ENCODE data around the gene FAF1. TPM values are rescaled to one million over a fixed set of nuclear protein-coding genes. Genes with fewer than 3 reads are reported as not detected.

The FAF1 gene
- total RNA-seq, 1 experiment from 2014 or later: 109 TPM

DNA sequence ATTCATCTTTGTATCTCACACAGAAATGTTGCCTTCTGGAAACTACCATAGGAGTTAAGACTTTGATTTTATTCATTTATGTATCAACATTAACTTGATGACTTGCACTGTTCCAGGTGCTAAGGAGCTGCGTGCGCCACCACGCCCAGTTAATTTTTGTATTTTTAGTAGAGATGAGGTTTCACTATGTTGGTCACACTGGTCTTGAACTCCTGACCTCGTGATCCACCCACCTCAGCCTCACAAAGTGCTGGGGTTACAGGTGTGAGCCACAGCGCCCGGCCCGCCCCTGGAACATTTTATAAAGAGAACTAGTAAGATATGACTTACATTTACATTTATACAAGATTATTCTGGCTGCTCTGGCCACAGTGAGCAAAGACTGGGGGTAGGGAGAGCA is 252.2 kb downstream of the FAF1 start:
- Histone ChIP-seq H3K9me3 (ENCODE audit: low read depth, low read length, poor library complexity, severe bottlenecking) (no peaks in the 10 kb centered on the region), H3K4me3 (ENCODE audit: low read depth, low read length, poor library complexity, severe bottlenecking) (no peak overlapping the region), H3K27me3 (replicated peaks; ENCODE audit: insufficient read depth, low read depth, low read length, poor library complexity) (no peaks in the 10 kb centered on the region), H3K4me1 (ENCODE audit: insufficient read depth, low read length, poor library complexity, severe bottlenecking) (peaks cover 4% of the 10 kb centered on the region), H3K27ac (ENCODE audit: low read depth, low read length, poor library complexity, severe bottlenecking) (no peak overlapping the region), H3K36me3 (ENCODE audit: insufficient read depth, low read length, poor library complexity, severe bottlenecking) (no peaks in the 10 kb centered on the region)
- DNase-seq (ENCODE audit: low spot score): no peak
- ChIA-PET POLR2A (ENCODE audit: low non-redundant PET) (no interaction called here), CTCF (no interaction called here)
- intact Hi-C loops (cut with micrococcal nuclease; ENCODE audit: unreplicated experiment): no loop called here
- TF ChIP-seq, protein P1, sequence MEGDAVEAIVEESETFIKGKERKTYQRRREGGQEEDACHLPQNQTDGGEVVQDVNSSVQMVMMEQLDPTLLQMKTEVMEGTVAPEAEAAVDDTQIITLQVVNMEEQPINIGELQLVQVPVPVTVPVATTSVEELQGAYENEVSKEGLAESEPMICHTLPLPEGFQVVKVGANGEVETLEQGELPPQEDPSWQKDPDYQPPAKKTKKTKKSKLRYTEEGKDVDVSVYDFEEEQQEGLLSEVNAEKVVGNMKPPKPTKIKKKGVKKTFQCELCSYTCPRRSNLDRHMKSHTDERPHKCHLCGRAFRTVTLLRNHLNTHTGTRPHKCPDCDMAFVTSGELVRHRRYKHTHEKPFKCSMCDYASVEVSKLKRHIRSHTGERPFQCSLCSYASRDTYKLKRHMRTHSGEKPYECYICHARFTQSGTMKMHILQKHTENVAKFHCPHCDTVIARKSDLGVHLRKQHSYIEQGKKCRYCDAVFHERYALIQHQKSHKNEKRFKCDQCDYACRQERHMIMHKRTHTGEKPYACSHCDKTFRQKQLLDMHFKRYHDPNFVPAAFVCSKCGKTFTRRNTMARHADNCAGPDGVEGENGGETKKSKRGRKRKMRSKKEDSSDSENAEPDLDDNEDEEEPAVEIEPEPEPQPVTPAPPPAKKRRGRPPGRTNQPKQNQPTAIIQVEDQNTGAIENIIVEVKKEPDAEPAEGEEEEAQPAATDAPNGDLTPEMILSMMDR (conservative IDR thresholded peaks at IDR 0.05; ENCODE audit: low read depth, low read length): no peak
- BruUV-seq (replicated peaks): no TSS peak

DNA sequence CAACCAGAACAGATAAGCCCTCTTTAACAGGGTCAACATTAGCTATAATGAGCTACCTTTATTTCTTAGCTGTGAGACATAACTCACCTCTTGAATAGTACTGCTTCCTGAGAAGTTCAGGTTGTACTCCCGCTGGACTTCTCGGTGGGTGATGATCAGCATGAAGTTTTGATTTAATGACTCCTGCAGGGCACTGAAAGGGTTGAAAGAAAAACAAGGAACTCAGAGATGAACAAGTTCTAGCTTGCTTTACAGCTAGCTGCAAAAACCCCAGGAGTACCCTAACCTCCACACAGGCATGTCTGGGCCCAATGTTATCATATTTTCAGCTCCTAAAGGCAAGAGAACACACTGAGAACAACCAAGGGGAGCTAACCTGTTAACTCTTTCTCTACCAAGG is 254.4 kb downstream of the FAF1 start:
- Histone ChIP-seq H3K27me3 (replicated peaks; ENCODE audit: insufficient read depth, low read depth, low read length, poor library complexity) (no peaks in the 10 kb centered on the region), H3K4me1 (ENCODE audit: insufficient read depth, low read length, poor library complexity, severe bottlenecking) (peaks cover 11% of the 10 kb centered on the region), H3K36me3 (ENCODE audit: insufficient read depth, low read length, poor library complexity, severe bottlenecking) (no peaks in the 10 kb centered on the region), H3K4me3 (ENCODE audit: low read depth, low read length, poor library complexity, severe bottlenecking) (no peak overlapping the region), H3K9me3 (ENCODE audit: low read depth, low read length, poor library complexity, severe bottlenecking) (no peaks in the 10 kb centered on the region), H3K27ac (ENCODE audit: low read depth, low read length, poor library complexity, severe bottlenecking) (no peak overlapping the region)
- ChIA-PET CTCF (no interaction called here), POLR2A (ENCODE audit: low non-redundant PET) (interaction anchor here (0.5 kb wide), 1 partner anchor 527 kb away, joined by 3 read pairs; no protein-coding TSS in a partner anchor)
- no TSS peak for BruUV-seq (replicated peaks)
- no peak for TF ChIP-seq EZH2 (IDR thresholded peaks at IDR 0.05; ENCODE audit: borderline replicate concordance, low read depth, low read length, poor library complexity, severe bottlenecking)
- TF ChIP-seq, protein P1 (conservative IDR thresholded peaks at IDR 0.05; ENCODE audit: low read depth, low read length): no peak
- intact Hi-C loops (cut with micrococcal nuclease; ENCODE audit: unreplicated experiment): no loop called here
- no peak for DNase-seq (ENCODE audit: low spot score)

- CTCF ChIA-PET: interaction anchor here (1.5 kb wide), 1 partner anchor 84 kb away, joined by 9 read pairs; no protein-coding TSS in a partner anchor
- no peaks in the 10 kb centered on the region for H3K27me3 ChIP-seq (replicated peaks; ENCODE audit: insufficient read depth, low read depth, low read length, poor library complexity)
Measured at GRCh38 chr1:50705041-50705440, 255.0 kb downstream of the FAF1 start.

GRCh38 chr1:50704126-50704525 is 255.9 kb downstream of the FAF1 start:
- Histone ChIP-seq H3K36me3 (ENCODE audit: insufficient read depth, low read length, poor library complexity, severe bottlenecking) (no peaks in the 10 kb centered on the region), H3K4me1 (ENCODE audit: insufficient read depth, low read length, poor library complexity, severe bottlenecking) (peaks cover 19% of the 10 kb centered on the region), H3K27ac (ENCODE audit: low read depth, low read length, poor library complexity, severe bottlenecking) (no peak overlapping the region), H3K27me3 (replicated peaks; ENCODE audit: insufficient read depth, low read depth, low read length, poor library complexity) (no peaks in the 10 kb centered on the region), H3K9me3 (ENCODE audit: low read depth, low read length, poor library complexity, severe bottlenecking) (no peaks in the 10 kb centered on the region), H3K4me3 (ENCODE audit: low read depth, low read length, poor library complexity, severe bottlenecking) (no peak overlapping the region)
- no TSS peak for BruUV-seq (replicated peaks)
- ChIA-PET CTCF (interaction anchor here (0.5 to 1.5 kb wide), 5 partner anchors 57 to 624 kb away, joined by 3 to 9 read pairs (median 3); no protein-coding TSS in a partner anchor), POLR2A (ENCODE audit: low non-redundant PET) (no interaction called here)
- DNase-seq (ENCODE audit: low spot score): peak; percentile 63
- intact Hi-C loops (cut with micrococcal nuclease; ENCODE audit: unreplicated experiment): loop anchor here (1.0 to 5.0 kb wide), 2 partner anchors 92 to 336 kb away; no protein-coding TSS in a partner anchor
- no peak for TF ChIP-seq EZH2 (IDR thresholded peaks at IDR 0.05; ENCODE audit: borderline replicate concordance, low read depth, low read length, poor library complexity, severe bottlenecking)
- TF ChIP-seq, protein P1 (conservative IDR thresholded peaks at IDR 0.05; ENCODE audit: low read depth, low read length): peak; percentile 87

More at GRCh38 chr1:50705041-50705440, 255.0 kb downstream of the FAF1 start:
- no peak for TF ChIP-seq EZH2 (IDR thresholded peaks at IDR 0.05; ENCODE audit: borderline replicate concordance, low read depth, low read length, poor library complexity, severe bottlenecking)
- Histone ChIP-seq H3K9me3 (ENCODE audit: low read depth, low read length, poor library complexity, severe bottlenecking) (no peaks in the 10 kb centered on the region), H3K4me3 (ENCODE audit: low read depth, low read length, poor library complexity, severe bottlenecking) (no peak overlapping the region), H3K36me3 (ENCODE audit: insufficient read depth, low read length, poor library complexity, severe bottlenecking) (no peaks in the 10 kb centered on the region), H3K27ac (ENCODE audit: low read depth, low read length, poor library complexity, severe bottlenecking) (no peak overlapping the region), H3K4me1 (ENCODE audit: insufficient read depth, low read length, poor library complexity, severe bottlenecking) (peaks cover 18% of the 10 kb centered on the region)
- intact Hi-C loops (cut with micrococcal nuclease; ENCODE audit: unreplicated experiment): no loop called here
- BruUV-seq (replicated peaks): no TSS peak
- DNase-seq (ENCODE audit: low spot score): no peak
- POLR2A ChIA-PET (ENCODE audit: low non-redundant PET): interaction anchor here (0.5 kb wide), 1 partner anchor 84 kb away, joined by 4 read pairs; no protein-coding TSS in a partner anchor
